Superior temporal gyrus (tissue), 1 donor: Measurements from ENCODE around the gene LAMC1.
"Not testable (repeated sequence)": the region's sequence is repeated elsewhere in the genome, so short reads cannot be mapped to it uniquely, and the experiment has no call there.

Source experiments
- DNase-seq: peaks from one replicate; pipeline ENCODE4 v3.0.0-alpha.2; 2016; ENCODE audit errors: extremely low spot score

The LAMC1 gene

GRCh38 chr1:183148599-183148998, 125.4 kb downstream of the LAMC1 start:
- no peak for DNase-seq

DNA sequence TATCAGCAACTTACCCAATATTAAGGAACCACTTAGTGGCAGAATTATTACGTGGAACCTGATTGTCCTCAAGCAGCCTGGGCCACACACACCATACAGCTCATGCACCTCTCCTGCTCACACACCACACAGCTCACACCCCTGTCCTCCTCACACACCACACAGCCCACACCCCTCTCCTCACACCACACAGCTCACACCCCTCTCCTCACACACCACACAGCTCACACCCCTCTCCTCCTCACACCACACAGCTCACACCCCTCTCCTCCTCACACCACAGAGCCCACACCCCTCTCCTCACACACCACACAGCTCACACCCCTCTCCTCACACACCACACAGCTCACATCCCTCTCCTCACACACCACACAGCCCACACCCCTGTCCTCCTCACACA, 126.1 kb downstream of the LAMC1 start:
- DNase-seq, result no peak

DNA sequence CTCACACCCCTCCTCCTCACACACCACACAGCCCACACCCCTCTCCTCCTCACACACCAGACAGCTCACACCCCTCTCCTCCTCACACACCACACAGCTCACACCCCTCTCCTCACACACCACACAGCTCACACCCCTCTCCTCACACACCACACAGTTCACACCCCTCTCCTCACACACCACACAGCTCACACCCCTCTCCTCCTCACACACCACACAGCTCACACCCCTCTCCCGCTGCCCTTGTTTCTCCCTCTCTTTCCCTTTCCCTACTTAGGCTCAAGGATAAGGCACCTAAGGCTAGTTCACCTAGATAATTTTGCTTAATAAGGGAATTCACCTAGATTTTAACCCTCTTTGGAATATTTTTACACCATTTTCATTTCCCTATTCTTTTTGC, 126.8 kb downstream of the LAMC1 start:
- DNase-seq, result not testable (repeated sequence)

DNA sequence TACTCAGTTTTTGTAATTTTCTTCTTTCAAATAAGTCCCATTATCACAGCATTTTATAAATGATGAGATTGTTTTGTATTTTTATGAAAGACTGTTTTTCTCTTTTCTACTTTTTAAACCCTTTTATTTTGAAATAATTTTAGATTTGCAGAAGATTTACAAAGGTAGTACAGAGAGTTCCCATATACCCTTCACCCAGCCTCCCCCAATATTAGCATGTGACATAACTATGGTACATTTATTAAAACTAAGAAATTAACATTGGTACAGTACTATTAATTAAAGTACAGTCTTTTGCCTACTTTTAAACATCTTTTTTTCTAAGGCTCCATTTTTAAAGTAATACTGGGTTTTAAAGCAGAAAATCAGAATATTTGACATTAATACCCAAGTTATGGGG, 127.2 kb downstream of the LAMC1 start:
- DNase-seq, result no peak

DNA sequence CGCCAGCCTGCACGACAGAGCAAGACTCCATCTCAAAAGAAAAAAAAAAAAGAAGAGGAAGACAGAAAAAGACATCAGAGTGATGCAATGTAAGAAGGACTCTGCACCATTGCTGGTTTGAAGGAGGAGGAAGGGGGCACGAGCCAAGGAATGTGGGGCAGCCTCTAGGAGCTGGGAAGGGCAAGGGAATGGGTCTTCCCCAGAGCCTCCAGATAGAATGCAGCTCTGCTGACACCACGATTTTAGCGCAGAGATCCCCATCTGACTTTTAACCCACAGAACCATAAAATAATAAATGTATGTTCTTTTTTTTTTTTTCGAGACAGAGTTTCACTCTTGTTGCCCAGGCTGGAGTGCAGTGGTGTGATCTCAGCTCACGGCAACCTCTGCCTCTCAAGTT, 129.0 kb downstream of the LAMC1 start:
- DNase-seq, result no peak

DNA sequence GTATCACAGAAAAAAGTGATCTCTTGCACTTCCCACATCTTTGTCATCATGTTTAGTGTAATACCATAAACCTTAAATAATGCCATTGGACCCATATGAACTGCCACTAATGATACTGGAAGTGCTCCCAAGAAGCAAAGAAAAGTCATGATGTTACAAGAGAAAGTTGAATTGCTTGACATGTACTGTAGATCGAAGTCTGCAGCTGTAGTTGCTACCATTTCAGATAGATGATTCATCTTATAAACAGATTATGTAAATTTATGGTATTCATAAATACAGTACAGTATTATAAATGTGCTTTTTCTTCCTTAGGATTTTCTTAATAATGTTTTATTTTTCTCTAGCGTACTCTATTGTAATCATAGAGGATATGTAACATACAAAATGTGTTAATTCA, 132.7 kb downstream of the LAMC1 start:
- DNase-seq, result no peak

- DNase-seq, result no peak
Measured at GRCh38 chr1:183159960-183160359, 136.7 kb downstream of the LAMC1 start.

DNA sequence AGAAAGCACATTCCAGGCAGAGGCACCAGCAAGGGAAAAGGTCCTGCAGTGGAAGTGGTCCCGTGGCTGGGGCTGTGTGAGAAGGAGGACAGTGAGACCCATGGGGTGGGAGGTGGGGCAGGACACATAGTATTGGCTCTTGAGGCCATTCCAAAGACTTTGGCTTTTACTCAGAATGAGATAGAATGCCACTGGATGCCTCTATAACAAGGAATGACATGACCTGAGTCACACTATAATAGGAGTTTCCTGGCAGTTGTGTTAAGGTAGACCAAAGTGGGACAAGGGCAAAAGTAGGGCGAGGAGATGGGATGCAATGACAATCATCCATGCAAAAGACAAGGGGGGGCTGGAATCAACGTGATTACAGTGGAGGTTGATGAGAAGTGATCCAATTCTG, 138.2 kb downstream of the LAMC1 start:
- DNase-seq, result no peak

DNA sequence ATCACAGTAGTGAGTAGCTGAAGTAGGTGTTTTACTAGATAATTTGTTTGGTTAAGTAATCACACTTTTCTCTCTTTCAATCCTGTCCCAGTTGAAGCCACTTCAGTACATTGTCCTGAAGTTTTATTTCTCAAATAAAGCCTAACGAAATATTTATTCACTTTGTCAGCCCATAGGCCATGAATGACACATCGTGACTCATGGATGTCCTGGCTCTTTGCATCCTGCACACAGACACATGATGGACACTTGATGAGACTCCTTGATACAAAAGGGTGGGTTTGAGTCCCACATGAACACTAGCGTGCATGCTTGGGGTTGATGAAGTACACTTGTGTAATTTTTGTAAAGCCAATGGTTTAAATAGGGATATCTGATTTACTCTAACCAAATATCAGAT, 140.1 kb downstream of the LAMC1 start:
- no peak for DNase-seq

DNA sequence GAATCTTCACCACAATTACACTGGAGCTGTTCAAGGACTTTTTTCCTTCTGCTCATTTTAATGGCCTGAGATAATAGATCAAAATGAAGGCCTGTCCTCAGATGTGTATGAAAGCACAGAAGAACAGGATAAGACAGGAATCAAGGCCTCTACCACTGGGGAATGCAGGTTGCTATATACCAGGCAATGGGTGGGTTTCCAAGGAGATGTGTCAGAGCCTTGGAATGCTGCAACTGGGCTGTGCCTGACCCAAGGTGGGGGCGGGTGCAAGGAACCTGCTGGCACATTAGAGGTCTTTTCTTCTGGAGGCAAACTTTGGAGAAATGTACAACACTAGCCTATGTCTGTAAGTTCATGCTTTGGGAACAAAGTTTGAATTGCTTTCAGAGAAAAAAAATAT, 141.1 kb downstream of the LAMC1 start:
- no peak for DNase-seq

DNA sequence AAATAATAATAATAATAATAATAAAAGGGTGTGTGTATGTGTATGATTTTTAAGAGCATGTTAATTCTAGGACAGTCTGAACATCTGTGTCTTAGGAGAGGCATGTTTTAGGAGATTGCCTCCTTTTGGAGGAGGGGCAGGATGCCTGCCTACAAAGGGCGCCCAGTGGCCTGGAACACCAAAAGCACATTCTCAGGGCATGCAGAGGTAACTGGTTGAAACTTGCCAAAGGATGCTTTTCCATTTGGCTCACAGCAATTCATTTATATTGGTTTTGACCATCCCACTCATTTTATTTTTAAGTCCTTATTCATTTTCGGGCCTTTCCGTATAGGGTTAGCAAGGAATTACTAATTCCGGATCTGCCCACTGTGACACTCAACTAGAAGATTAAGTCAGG, 141.7 kb downstream of the LAMC1 start:
- no peak for DNase-seq

DNA sequence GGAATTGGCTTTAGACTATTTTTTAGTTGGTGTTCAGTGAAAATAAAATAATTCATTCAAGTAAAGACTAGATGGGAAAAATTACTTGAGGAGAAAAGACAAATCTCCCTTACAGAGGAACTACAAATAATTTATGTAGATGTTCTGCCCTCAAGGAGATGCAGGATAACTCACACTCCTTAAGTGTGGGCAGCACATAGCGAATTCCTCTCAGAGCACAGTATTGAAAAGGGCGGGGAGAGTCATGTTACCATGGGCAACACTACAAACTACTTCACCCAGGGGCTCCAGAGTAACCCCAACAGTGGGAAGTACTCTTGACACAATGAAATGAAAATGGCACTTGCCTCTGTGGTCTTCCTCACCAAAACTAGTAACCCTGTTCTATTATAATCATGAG, 142.2 kb downstream of the LAMC1 start:
- DNase-seq, result no peak

- no peak for DNase-seq
Measured at GRCh38 chr1:183166454-183166853, 143.2 kb downstream of the LAMC1 start.

- DNase-seq, result no peak
Measured at GRCh38 chr1:183167676-183168075, 144.5 kb downstream of the LAMC1 start.

DNA sequence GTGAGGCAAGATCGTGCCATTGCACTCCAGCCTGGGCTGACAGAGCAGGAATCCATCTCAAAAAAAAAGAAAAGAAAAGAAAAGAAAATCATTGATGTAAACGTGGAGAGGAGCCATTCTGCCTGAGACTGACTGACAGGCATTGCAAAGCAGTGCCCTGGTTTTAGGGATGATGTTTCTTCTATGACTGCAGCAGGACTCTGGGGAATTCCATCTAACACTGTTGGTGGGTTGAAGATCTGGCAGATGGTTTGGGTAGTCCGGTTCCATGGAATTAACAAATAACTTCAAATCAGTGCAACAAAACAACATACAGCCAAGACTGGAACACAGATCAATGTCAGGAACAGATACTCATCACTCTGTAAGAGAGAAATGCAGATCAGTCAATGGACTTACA, 145.1 kb downstream of the LAMC1 start:
- no peak for DNase-seq

GRCh38 chr1:183173828-183174227, 150.6 kb downstream of the LAMC1 start:
- DNase-seq, result no peak

GRCh38 chr1:183175631-183176030, 152.4 kb downstream of the LAMC1 start:
- no peak for DNase-seq

DNA sequence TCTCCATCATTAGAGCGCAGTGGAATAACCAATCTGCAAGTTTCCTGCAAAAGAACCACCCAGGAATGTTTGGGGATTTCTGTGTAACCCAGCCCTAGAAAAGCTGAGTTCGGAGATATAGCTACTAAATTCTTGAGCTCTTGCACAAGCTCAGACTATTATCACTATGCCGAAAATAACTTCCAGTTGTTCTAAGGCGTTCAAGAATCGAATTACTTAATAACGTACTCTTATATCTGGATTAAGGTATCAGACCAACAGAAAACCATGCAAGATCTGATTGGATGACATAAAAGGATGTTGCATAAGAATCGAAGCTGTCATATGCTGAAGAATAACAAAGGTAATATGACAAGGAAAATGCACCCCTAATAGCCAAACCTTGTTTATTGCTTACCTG, 155.3 kb downstream of the LAMC1 start:
- no peak for DNase-seq

GRCh38 chr1:183179033-183179432, 155.8 kb downstream of the LAMC1 start:
- DNase-seq, result no peak

DNA sequence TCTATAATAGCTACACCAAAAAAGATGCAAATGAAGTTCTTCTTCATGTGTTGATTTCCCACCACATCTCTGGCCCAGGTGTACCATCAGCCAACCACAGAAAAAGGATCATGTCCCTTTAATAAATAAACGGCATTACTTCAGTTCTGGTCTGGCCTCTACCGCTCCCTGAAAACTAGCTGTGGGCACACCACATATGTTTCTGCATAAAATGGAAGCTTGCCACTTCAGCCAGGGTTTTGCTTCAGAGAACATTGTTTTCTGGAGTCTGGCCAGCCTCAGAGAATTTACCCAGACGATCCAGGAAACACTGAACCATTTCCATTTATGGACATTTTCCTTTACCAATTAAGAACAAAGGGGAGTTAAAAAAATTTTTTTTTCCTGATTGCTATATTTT, 157.0 kb downstream of the LAMC1 start:
- DNase-seq, result peak; percentile 33

DNA sequence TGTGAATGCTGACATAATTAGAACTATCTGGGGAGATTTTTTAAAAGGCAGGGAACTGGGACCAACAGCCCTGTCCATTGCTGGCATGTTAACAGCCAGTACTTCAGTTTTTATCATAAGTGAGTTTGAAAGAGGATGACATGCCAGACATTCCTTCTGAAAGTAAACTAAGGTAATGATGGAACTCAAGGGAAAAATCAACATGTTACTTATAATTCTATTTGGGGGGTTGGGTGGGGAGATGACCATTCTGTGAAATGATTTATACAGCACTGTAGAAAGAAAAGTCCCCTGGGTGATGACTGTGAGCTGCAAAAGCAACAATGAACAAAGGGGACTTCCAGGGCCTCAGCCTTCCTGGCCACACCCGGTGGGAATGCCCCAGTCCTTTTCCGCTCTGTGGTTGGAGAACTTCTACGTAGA, 157.4 kb downstream of the LAMC1 start:
- DNase-seq, result no peak

GRCh38 chr1:183185941-183186490, 162.8 kb downstream of the LAMC1 start, which contains the start of gene LAMC2:
Gene LAMC2 (plus strand): TSS chr1:183186264. CDS start chr1:183186353, 89 bp downstream.
- no peak for DNase-seq

- DNase-seq, result no peak
Measured at GRCh38 chr1:183186841-183187240, 163.6 kb downstream of the LAMC1 start.

DNA sequence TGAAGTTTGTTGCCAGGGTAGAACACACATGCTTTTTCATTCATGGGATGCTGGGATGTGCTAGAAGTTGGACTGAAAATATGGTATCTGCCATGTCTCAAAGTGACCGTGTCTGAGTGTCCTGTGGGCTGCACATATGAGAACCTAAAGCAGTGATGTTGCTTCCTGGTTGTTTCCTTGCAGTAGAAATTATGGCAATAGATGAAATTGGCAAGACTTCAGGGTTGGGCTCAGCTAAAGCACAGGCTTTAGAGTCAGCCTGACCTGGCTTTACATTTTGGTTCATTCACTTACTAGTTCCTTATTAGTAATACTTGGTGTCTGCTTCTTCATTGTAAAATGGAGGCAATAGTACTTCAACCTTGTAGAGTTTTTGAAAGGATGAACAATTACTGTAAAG, 165.0 kb downstream of the LAMC1 start:
- DNase-seq, result no peak
